ENCODE results near the gene TUBA1C. TPM values are rescaled to one million over a fixed set of nuclear protein-coding genes. Genes with fewer than 3 reads are reported as not detected.
A peak's percentile ranks its signal among the peaks of the same experiment; 100 is the strongest.

Gene TUBA1C
- total and polyA plus RNA-seq, 9 of the 15 experiments (the other 6 are each of a cell fraction or from before 2014, with no cell fraction given): 755 to 3,012 (median 914) TPM

DNA sequence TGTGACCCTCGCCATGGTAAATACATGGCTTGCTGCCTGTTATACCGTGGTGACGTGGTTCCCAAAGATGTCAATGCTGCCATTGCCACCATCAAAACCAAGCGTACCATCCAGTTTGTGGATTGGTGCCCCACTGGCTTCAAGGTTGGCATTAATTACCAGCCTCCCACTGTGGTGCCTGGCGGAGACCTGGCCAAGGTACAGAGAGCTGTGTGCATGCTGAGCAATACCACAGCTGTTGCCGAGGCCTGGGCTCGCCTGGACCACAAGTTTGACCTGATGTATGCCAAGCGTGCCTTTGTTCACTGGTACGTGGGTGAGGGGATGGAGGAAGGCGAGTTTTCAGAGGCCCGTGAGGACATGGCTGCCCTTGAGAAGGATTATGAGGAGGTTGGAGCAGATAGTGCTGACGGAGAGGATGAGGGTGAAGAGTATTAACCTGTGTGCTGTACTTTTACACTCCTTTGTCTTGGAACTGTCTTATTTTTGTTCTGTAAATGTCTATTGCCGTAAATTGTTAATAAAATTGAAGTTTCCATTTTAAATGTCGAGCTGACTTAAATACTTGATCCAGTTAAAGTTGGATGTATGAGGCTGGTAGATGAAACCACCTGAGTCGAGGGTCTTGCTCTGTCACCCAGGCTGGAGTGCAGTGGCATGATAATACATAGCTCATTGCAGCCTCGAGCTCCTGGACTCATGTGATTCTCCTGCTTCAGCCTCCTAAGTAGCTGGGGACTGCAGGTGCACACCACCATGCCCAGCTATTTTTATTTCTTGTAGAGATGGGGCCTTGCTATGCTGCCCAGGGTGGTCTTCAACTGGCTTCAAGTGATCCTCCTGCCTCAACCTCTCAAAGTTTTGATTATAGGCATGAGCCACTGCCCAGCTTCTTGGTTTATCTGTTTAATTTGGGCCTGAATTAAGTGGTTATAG, 8.2 kb downstream of the TUBA1C start (continued):
- TF ChIP-seq SIN3A (IDR thresholded peaks at IDR 0.05; ENCODE audit: borderline replicate concordance in 2 of 2, control insufficient read depth in 1 of 2, low read depth in 2 of 2, low read length in 2 of 2) (peak in 1 of 2 experiments; percentile 86; a peak in 1 of 4 replicates), FIP1L1 (IDR thresholded peaks at IDR 0.05; ENCODE audit: low read depth, low read length, poor library complexity, severe bottlenecking) (no peak), ZNF239 (CRISPR knock-in tag; IDR thresholded peaks at IDR 0.05) (no peak), GABPB1 (CRISPR knock-in tag; IDR thresholded peaks at IDR 0.05) (peak; percentile 38; the same call in 1 of the 2 replicates), ZNF324 (CRISPR knock-in tag; IDR thresholded peaks at IDR 0.05) (no peak), ARHGAP35 (IDR thresholded peaks at IDR 0.05; ENCODE audit: partially characterized antibody) (no peak), PRMT5 (CRISPR knock-in tag; IDR thresholded peaks at IDR 0.05) (no peak)
- TF ChIP-seq, protein P1, sequence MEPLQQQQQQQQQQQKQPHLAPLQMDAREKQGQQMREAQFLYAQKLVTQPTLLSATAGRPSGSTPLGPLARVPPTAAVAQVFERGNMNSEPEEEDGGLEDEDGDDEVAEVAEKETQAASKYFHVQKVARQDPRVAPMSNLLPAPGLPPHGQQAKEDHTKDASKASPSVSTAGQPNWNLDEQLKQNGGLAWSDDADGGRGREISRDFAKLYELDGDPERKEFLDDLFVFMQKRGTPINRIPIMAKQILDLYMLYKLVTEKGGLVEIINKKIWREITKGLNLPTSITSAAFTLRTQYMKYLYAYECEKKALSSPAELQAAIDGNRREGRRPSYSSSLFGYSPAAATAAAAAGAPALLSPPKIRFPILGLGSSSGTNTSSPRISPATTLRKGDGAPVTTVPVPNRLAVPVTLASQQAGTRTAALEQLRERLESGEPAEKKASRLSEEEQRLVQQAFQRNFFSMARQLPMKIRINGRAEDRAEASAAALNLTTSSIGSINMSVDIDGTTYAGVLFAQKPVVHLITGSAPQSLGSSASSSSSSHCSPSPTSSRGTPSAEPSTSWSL (CRISPR knock-in tag; IDR thresholded peaks at IDR 0.05; ENCODE audit: borderline replicate concordance): no peak
- TF ChIP-seq, protein P2, sequence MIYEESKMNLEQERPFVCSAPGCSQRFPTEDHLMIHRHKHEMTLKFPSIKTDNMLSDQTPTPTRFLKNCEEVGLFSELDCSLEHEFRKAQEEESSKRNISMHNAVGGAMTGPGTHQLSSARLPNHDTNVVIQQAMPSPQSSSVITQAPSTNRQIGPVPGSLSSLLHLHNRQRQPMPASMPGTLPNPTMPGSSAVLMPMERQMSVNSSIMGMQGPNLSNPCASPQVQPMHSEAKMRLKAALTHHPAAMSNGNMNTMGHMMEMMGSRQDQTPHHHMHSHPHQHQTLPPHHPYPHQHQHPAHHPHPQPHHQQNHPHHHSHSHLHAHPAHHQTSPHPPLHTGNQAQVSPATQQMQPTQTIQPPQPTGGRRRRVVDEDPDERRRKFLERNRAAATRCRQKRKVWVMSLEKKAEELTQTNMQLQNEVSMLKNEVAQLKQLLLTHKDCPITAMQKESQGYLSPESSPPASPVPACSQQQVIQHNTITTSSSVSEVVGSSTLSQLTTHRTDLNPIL (CRISPR knock-in tag; IDR thresholded peaks at IDR 0.05): no peak
- TF ChIP-seq, protein P3, sequence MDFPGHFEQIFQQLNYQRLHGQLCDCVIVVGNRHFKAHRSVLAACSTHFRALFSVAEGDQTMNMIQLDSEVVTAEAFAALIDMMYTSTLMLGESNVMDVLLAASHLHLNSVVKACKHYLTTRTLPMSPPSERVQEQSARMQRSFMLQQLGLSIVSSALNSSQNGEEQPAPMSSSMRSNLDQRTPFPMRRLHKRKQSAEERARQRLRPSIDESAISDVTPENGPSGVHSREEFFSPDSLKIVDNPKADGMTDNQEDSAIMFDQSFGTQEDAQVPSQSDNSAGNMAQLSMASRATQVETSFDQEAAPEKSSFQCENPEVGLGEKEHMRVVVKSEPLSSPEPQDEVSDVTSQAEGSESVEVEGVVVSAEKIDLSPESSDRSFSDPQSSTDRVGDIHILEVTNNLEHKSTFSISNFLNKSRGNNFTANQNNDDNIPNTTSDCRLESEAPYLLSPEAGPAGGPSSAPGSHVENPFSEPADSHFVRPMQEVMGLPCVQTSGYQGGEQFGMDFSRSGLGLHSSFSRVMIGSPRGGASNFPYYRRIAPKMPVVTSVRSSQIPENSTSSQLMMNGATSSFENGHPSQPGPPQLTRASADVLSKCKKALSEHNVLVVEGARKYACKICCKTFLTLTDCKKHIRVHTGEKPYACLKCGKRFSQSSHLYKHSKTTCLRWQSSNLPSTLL (IDR thresholded peaks at IDR 0.05): no peak
- TF ChIP-seq, protein P4, sequence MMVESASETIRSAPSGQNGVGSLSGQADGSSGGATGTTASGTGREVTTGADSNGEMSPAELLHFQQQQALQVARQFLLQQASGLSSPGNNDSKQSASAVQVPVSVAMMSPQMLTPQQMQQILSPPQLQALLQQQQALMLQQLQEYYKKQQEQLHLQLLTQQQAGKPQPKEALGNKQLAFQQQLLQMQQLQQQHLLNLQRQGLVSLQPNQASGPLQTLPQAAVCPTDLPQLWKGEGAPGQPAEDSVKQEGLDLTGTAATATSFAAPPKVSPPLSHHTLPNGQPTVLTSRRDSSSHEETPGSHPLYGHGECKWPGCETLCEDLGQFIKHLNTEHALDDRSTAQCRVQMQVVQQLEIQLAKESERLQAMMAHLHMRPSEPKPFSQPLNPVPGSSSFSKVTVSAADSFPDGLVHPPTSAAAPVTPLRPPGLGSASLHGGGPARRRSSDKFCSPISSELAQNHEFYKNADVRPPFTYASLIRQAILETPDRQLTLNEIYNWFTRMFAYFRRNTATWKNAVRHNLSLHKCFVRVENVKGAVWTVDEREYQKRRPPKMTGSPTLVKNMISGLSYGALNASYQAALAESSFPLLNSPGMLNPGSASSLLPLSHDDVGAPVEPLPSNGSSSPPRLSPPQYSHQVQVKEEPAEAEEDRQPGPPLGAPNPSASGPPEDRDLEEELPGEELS (CRISPR knock-in tag; IDR thresholded peaks at IDR 0.05; ENCODE audit: borderline replicate concordance): peak; percentile 80; the same call in 1 of the 2 replicates
- TF ChIP-seq, protein P5, sequence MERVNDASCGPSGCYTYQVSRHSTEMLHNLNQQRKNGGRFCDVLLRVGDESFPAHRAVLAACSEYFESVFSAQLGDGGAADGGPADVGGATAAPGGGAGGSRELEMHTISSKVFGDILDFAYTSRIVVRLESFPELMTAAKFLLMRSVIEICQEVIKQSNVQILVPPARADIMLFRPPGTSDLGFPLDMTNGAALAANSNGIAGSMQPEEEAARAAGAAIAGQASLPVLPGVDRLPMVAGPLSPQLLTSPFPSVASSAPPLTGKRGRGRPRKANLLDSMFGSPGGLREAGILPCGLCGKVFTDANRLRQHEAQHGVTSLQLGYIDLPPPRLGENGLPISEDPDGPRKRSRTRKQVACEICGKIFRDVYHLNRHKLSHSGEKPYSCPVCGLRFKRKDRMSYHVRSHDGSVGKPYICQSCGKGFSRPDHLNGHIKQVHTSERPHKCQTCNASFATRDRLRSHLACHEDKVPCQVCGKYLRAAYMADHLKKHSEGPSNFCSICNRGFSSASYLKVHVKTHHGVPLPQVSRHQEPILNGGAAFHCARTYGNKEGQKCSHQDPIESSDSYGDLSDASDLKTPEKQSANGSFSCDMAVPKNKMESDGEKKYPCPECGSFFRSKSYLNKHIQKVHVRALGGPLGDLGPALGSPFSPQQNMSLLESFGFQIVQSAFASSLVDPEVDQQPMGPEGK (CRISPR knock-in tag; IDR thresholded peaks at IDR 0.05; ENCODE audit: borderline replicate concordance): no peak

Data from K562 (cell line).